Measurements from ENCODE around the gene TMPRSS7. TPM values are rescaled to one million over a fixed set of nuclear protein-coding genes. Genes with fewer than 3 reads are reported as not detected.

TMPRSS7 gene
- not detected for total RNA-seq

GRCh38 chr3:112034436-112034835, at the start of gene TMPRSS7:
Gene TMPRSS7 (plus strand): TSS chr3:112034736. CDS start chr3:112034846, 110 bp downstream.
- DNase-seq, result no peak

GRCh38 chr3:111986800-111987199, 47.7 kb upstream of the TMPRSS7 start:
- DNase-seq, result no peak

GRCh38 chr3:111989061-111989678, 45.4 kb upstream of the TMPRSS7 start:
- DNase-seq, result no peak

GRCh38 chr3:111993038-111993437, 41.5 kb upstream of the TMPRSS7 start:
- no peak for DNase-seq

- DNase-seq, result no peak
These were observed 35.7 kb upstream of the TMPRSS7 start, which contains the start of gene TAGLN3 for GRCh38 chr3:111998636-111999483. Gene TAGLN3 (plus strand): TSS chr3:111998922. CDS start chr3:111999423, 501 bp downstream.

GRCh38 chr3:111999484-112000324, 34.8 kb upstream of the TMPRSS7 start:
- no peak for DNase-seq

- no peak for DNase-seq
These were observed 34.2 kb upstream of the TMPRSS7 start for GRCh38 chr3:112000367-112000771.

GRCh38 chr3:112000966-112001365, 33.6 kb upstream of the TMPRSS7 start:
- no peak for DNase-seq

GRCh38 chr3:112001526-112001925, 33.0 kb upstream of the TMPRSS7 start:
- no peak for DNase-seq

- no peak for DNase-seq
These were observed 32.2 kb upstream of the TMPRSS7 start for GRCh38 chr3:112002096-112002971.

GRCh38 chr3:112003321-112004080, 31.0 kb upstream of the TMPRSS7 start:
- no peak for DNase-seq

- no peak for DNase-seq
These were observed 30.3 kb upstream of the TMPRSS7 start for GRCh38 chr3:112004187-112004586.

GRCh38 chr3:112004669-112005068, 29.9 kb upstream of the TMPRSS7 start:
- no peak for DNase-seq

GRCh38 chr3:112005091-112005672, 29.4 kb upstream of the TMPRSS7 start:
- no peak for DNase-seq

GRCh38 chr3:112007633-112008032, 26.9 kb upstream of the TMPRSS7 start:
- no peak for DNase-seq

- DNase-seq, result no peak
These were observed 24.9 kb upstream of the TMPRSS7 start for GRCh38 chr3:112009670-112010069.

- no peak for DNase-seq
These were observed 23.9 kb upstream of the TMPRSS7 start for GRCh38 chr3:112010636-112011035.

- no peak for DNase-seq
These were observed 23.1 kb upstream of the TMPRSS7 start for GRCh38 chr3:112011376-112011940.

- DNase-seq, result no peak
These were observed 22.1 kb upstream of the TMPRSS7 start for GRCh38 chr3:112012205-112012992.
